Nephron (organoid): ENCODE data around the gene ZNRF2.

Source experiments
- H3K27ac Mint-ChIP-seq, 3 experiments: 2 replicates each; pipeline ENCODE4 v1.8.0; 2020; ENCODE audit warnings: mixed read lengths in 3 of 3, mild to moderate bottlenecking in 2 of 3, moderate library complexity in 1 of 3
- H3K27me3 Mint-ChIP-seq: 2 replicates; pipeline ENCODE4 v1.8.0; 2021; ENCODE audit warnings: low read depth, mild to moderate bottlenecking, moderate library complexity, mixed read lengths
- H3K36me3 Mint-ChIP-seq: 2 replicates; pipeline ENCODE4 v1.8.0; 2020; ENCODE audit warnings: low read depth, mixed read lengths
- H3K4me1 Mint-ChIP-seq: 2 replicates; pipeline ENCODE4 v1.8.0; 2020; ENCODE audit warnings: mixed read lengths
- H3K4me3 Mint-ChIP-seq, 3 experiments: 2 replicates each; pipeline ENCODE4 v1.8.0; 2020; ENCODE audit warnings: mild to moderate bottlenecking in 3 of 3, mixed read lengths in 3 of 3, moderate library complexity in 2 of 3
- H3K9me3 Mint-ChIP-seq: 2 replicates; pipeline ENCODE4 v1.8.0; 2020; ENCODE audit warnings: mixed read lengths
- CTCF ChIP-seq, 3 experiments: fragments of 200-600 bp; sonication (generic); IDR thresholded peaks; one replicate each; pipeline ENCODE4 v1.5.0; 2021; ENCODE audit warnings: antibody characterized with exemption in 3 of 3; ENCODE audit not compliant: unreplicated experiment in 3 of 3

ZNRF2 gene

GRCh38 chr7:30313793-30314192, 29.4 kb downstream of the ZNRF2 start:
- Mint-ChIP-seq H3K27ac (no peak overlapping the region), H3K27me3 (no peaks in the 10 kb centered on the region), H3K4me1 (peaks cover 13% of the 10 kb centered on the region), H3K4me3 (no peak overlapping the region), H3K9me3 (no peaks in the 10 kb centered on the region), H3K36me3 (no peaks in the 10 kb centered on the region)
- no peak for TF ChIP-seq CTCF (IDR thresholded peaks at IDR 0.05; ENCODE audit: unreplicated experiment in 3 of 3)

- Mint-ChIP-seq H3K4me1 (peaks cover 13% of the 10 kb centered on the region), H3K9me3 (no peaks in the 10 kb centered on the region), H3K36me3 (no peaks in the 10 kb centered on the region), H3K4me3 (no peak overlapping the region), H3K27ac (no peak overlapping the region), H3K27me3 (no peaks in the 10 kb centered on the region)
- TF ChIP-seq CTCF (IDR thresholded peaks at IDR 0.05; ENCODE audit: unreplicated experiment in 3 of 3), result no peak
Observed at GRCh38 chr7:30315589-30315988, 31.2 kb downstream of the ZNRF2 start.

GRCh38 chr7:30320392-30320791, 36.0 kb downstream of the ZNRF2 start:
- Mint-ChIP-seq H3K27me3 (no peaks in the 10 kb centered on the region), H3K4me3 (no peak overlapping the region), H3K27ac (no peak overlapping the region), H3K4me1 (peaks cover 25% of the 10 kb centered on the region), H3K36me3 (peaks cover 4% of the 10 kb centered on the region), H3K9me3 (no peaks in the 10 kb centered on the region)
- no peak for TF ChIP-seq CTCF (IDR thresholded peaks at IDR 0.05; ENCODE audit: unreplicated experiment in 3 of 3)

- Mint-ChIP-seq H3K27ac (peak overlapping the region in 1 of 3 experiments; percentile 7), H3K36me3 (peaks cover 7% of the 10 kb centered on the region), H3K9me3 (no peaks in the 10 kb centered on the region), H3K27me3 (no peaks in the 10 kb centered on the region), H3K4me1 (peaks cover 25% of the 10 kb centered on the region), H3K4me3 (no peak overlapping the region)
- no peak for TF ChIP-seq CTCF (IDR thresholded peaks at IDR 0.05; ENCODE audit: unreplicated experiment in 3 of 3)
Observed at GRCh38 chr7:30321089-30321881, 36.9 kb downstream of the ZNRF2 start.

- no peaks in the 10 kb centered on the region for H3K9me3 Mint-ChIP-seq
- H3K27me3 Mint-ChIP-seq, result no peaks in the 10 kb centered on the region
- peaks cover 25% of the 10 kb centered on the region for H3K4me1 Mint-ChIP-seq
- H3K4me3 Mint-ChIP-seq, result peak overlapping the region in 1 of 3 experiments; percentile 24
- H3K36me3 Mint-ChIP-seq, result peaks cover 8% of the 10 kb centered on the region
- peak overlapping the region in 1 of 3 experiments; percentile 7 for H3K27ac Mint-ChIP-seq
- TF ChIP-seq CTCF (IDR thresholded peaks at IDR 0.05; ENCODE audit: unreplicated experiment in 3 of 3), result no peak
Observed at GRCh38 chr7:30321882-30322192, 37.4 kb downstream of the ZNRF2 start.
